HepG2 (cell line): Measurements from ENCODE around the gene THADA. TPM values are rescaled to one million over a fixed set of nuclear protein-coding genes. Genes with fewer than 3 reads are reported as not detected.

Source experiments
- BRF2 ChIP-seq: sonication (generic); formaldehyde crosslinking; IDR thresholded peaks from 2 replicates; pipeline ENCODE4 v1.8.1; 2022; ENCODE audit warnings: mild to moderate bottlenecking, missing genetic modification reagents
- CTCF ChIP-seq: sonication (generic); formaldehyde crosslinking; IDR thresholded peaks from 2 replicates; pipeline ENCODE4 v1.5.0; 2020; ENCODE audit warnings: mild to moderate bottlenecking, missing genetic modification reagents, moderate library complexity
- E2F5 ChIP-seq: sonication (generic); formaldehyde crosslinking; conservative IDR thresholded peaks from 2 replicates; pipeline ENCODE4 v1.4.0; 2020; ENCODE audit warnings: missing genetic modification reagents
- FOXO1 ChIP-seq: sonication (generic); formaldehyde crosslinking; IDR thresholded peaks from 2 replicates; pipeline ENCODE4 v1.4.0; 2020; ENCODE audit warnings: missing genetic modification reagents
- HHEX ChIP-seq: IDR thresholded peaks from 2 replicates; pipeline ENCODE4 v1.6.1; 2016; ENCODE audit warnings: control low read depth
- HMGA1 ChIP-seq: sonication (generic); formaldehyde crosslinking; conservative IDR thresholded peaks from 2 replicates; pipeline ENCODE4 v1.4.0; 2020; ENCODE audit warnings: missing genetic modification reagents
- KAT2B ChIP-seq: fragments of 150-350 bp; IDR thresholded peaks from 2 replicates; pipeline ENCODE4 v1.6.1; 2014; ENCODE audit warnings: low read depth, low read length, borderline replicate concordance
- MYC ChIP-seq: sonication (generic); formaldehyde crosslinking; IDR thresholded peaks from 2 replicates; pipeline ENCODE4 v1.9.0; 2021; ENCODE audit warnings: missing genetic modification reagents, borderline replicate concordance
- NFIB ChIP-seq: sonication (generic); formaldehyde crosslinking; IDR thresholded peaks from 2 replicates; pipeline ENCODE4 v1.9.0; 2021; ENCODE audit warnings: missing genetic modification reagents, mild to moderate bottlenecking, borderline replicate concordance
- NFIC ChIP-seq: IDR thresholded peaks from 2 replicates; pipeline ENCODE4 v1.6.1; 2012; ENCODE audit warnings: mild to moderate bottlenecking, low read length, inconsistent platforms
- NR2F1 ChIP-seq, 2 experiments: fragments of 450-650 bp in 1 of 2; formaldehyde crosslinking in 1 of 2; IDR thresholded peaks; 2 replicates each; pipeline versions ENCODE4 v1.5.0 to v1.6.1; 2016 to 2020; ENCODE audit warnings: mild to moderate bottlenecking in 1 of 2, missing compliant biosample characterization in 1 of 2, missing genetic modification reagents in 1 of 2, moderate library complexity in 1 of 2
- POLR2G ChIP-seq: fragments of 200-400 bp; formaldehyde crosslinking; IDR thresholded peaks from 2 replicates; pipeline ENCODE4 v1.6.1; 2018; ENCODE audit warnings: mild to moderate bottlenecking, low read depth, low read length, moderate library complexity
- SIX1 ChIP-seq: sonication (generic); formaldehyde crosslinking; IDR thresholded peaks from 2 replicates; pipeline ENCODE4 v1.4.0; 2020; ENCODE audit warnings: missing genetic modification reagents, borderline replicate concordance
- SIX4 ChIP-seq: sonication (generic); formaldehyde crosslinking; IDR thresholded peaks from 2 replicates; pipeline ENCODE4 v1.4.0; 2020; ENCODE audit warnings: missing genetic modification reagents
- SNAI1 ChIP-seq: sonication (generic); formaldehyde crosslinking; IDR thresholded peaks from 2 replicates; pipeline ENCODE4 v1.5.0; 2020; ENCODE audit warnings: mild to moderate bottlenecking, missing genetic modification reagents, borderline replicate concordance
- SNRNP70 ChIP-seq: fragments of 200-400 bp; formaldehyde crosslinking; IDR thresholded peaks from 2 replicates; pipeline ENCODE4 v1.6.1; 2017; ENCODE audit warnings: mild to moderate bottlenecking, low read depth, low read length, moderate library complexity
- TCF12 ChIP-seq, 2 experiments: fragments of 450-650 bp in 1 of 2; sonication (generic) in 1 of 2; formaldehyde crosslinking in 1 of 2; IDR thresholded peaks; 2 replicates each; pipeline versions ENCODE4 v1.6.1 to v1.8.0; 2017 to 2022; ENCODE audit warnings: antibody characterized with exemption in 1 of 2, mild to moderate bottlenecking in 1 of 2, missing genetic modification reagents in 1 of 2, moderate library complexity in 1 of 2
- ZFAT ChIP-seq: sonication (generic); formaldehyde crosslinking; conservative IDR thresholded peaks from 2 replicates; pipeline ENCODE4 v1.8.1; 2023; ENCODE audit warnings: missing genetic modification reagents, inconsistent platforms
- ZKSCAN8 ChIP-seq: IDR thresholded peaks from 2 replicates; pipeline ENCODE4 v1.6.1; 2016; ENCODE audit warnings: borderline replicate concordance, missing genetic modification reagents, missing compliant biosample characterization
- ZNF24 ChIP-seq: fragments of 450-650 bp; IDR thresholded peaks from 2 replicates; pipeline ENCODE4 v1.6.1; 2017; ENCODE audit warnings: antibody characterized with exemption, mild to moderate bottlenecking
- ZNF296 ChIP-seq: sonication (generic); formaldehyde crosslinking; conservative IDR thresholded peaks from 2 replicates; pipeline ENCODE4 v1.5.0; 2020; ENCODE audit warnings: mild to moderate bottlenecking, missing genetic modification reagents
- ZNF431 ChIP-seq: sonication (generic); formaldehyde crosslinking; IDR thresholded peaks from 2 replicates; pipeline ENCODE4 v1.9.0; 2022; ENCODE audit warnings: missing genetic modification reagents, low read depth, mild to moderate bottlenecking, borderline replicate concordance
- ZNF446 ChIP-seq: sonication (generic); formaldehyde crosslinking; IDR thresholded peaks from 2 replicates; pipeline ENCODE4 v1.5.0; 2020; ENCODE audit warnings: mild to moderate bottlenecking, missing genetic modification reagents
- ZNF879 ChIP-seq: sonication (generic); formaldehyde crosslinking; IDR thresholded peaks from 2 replicates; pipeline ENCODE4 v1.8.1; 2023; ENCODE audit warnings: missing genetic modification reagents
- polyA plus RNA-seq, 8 experiments: library from polyadenylated mRNA; depleted of rRNA in 3 of 8; stranded (reverse) in 7 of 8; unstranded in 1 of 8; fragments of >200 nt; fragmentation: Illumina TruSeq in 4 of 8; extraction: Trizol in 4 of 8; gene quantifications; 2 replicates each; pipeline versions ENCODE4 v1.2.1 to v1.2.3, GENCODE V29; 2011 to 2016; ENCODE audit warnings: low read depth in 4 of 8, missing spikeins in 1 of 8, mixed read lengths in 1 of 8; ENCODE audit not compliant: insufficient read depth in 1 of 8
- total RNA-seq, 5 experiments: library from RNA; depleted of rRNA; stranded (reverse); fragments of >200 nt; fragmentation: Illumina TruSeq; extraction: Trizol; gene quantifications; 2 replicates each; pipeline ENCODE4 v1.2.3, GENCODE V29; 2016; ENCODE audit warnings: low read depth in 1 of 5
- TF ChIP-seq, protein P1 (sequence below): sonication (generic); formaldehyde crosslinking; IDR thresholded peaks from 2 replicates; pipeline ENCODE4 v1.5.0; 2020; ENCODE audit warnings: mild to moderate bottlenecking, missing genetic modification reagents

THADA gene
- total and polyA plus RNA-seq, 2 of the 13 experiments (the other 11 are each of a cell fraction or from before 2014, with no cell fraction given): 12.7 to 21.7 TPM

GRCh38 chr2:43595603-43596412 lies at the start of gene THADA (continued):
- TF ChIP-seq BRF2 (CRISPR knock-in tag) (peak; percentile 90; the same call in 1 of the 2 replicates), NFIB (CRISPR knock-in tag) (no peak), TCF12 (IDR thresholded peaks at IDR 0.05) (no peak), TCF12 (CRISPR knock-in tag; IDR thresholded peaks at IDR 0.05) (no peak), ZNF296 (CRISPR knock-in tag) (no peak), HMGA1 (CRISPR knock-in tag) (no peak), ZNF431 (CRISPR knock-in tag) (peak; percentile 53; the same call in 1 of the 2 replicates), ZNF446 (CRISPR knock-in tag) (peak; percentile 51), HHEX (CRISPR knock-in tag) (no peak), E2F5 (peak; percentile 23; the same call in 1 of the 2 replicates), FOXO1 (peak; percentile 61), ZFAT (CRISPR knock-in tag) (no peak), NFIC (no peak), NR2F1 (CRISPR knock-in tag; IDR thresholded peaks at IDR 0.05) (no peak), ZKSCAN8 (CRISPR knock-in tag) (peak; percentile 87), SNRNP70 (no peak), ZNF24 (no peak), CTCF (CRISPR knock-in tag) (no peak), ZNF879 (peak; percentile 76; the same call in 1 of the 2 replicates), SNAI1 (CRISPR knock-in tag) (no peak; the same call in 1 of the 2 replicates), MYC (peak; percentile 97), POLR2G (peak; percentile 100), SIX4 (peak; percentile 52), SIX1 (CRISPR knock-in tag) (no peak), KAT2B (no peak)
- TF ChIP-seq, protein P1, sequence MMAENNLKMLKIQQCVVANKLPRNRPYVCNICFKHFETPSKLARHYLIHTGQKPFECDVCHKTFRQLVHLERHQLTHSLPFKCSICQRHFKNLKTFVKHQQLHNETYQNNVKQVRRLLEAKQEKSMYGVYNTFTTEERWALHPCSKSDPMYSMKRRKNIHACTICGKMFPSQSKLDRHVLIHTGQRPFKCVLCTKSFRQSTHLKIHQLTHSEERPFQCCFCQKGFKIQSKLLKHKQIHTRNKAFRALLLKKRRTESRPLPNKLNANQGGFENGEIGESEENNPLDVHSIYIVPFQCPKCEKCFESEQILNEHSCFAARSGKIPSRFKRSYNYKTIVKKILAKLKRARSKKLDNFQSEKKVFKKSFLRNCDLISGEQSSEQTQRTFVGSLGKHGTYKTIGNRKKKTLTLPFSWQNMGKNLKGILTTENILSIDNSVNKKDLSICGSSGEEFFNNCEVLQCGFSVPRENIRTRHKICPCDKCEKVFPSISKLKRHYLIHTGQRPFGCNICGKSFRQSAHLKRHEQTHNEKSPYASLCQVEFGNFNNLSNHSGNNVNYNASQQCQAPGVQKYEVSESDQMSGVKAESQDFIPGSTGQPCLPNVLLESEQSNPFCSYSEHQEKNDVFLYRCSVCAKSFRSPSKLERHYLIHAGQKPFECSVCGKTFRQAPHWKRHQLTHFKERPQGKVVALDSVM: no peak; the same call in 1 of the 2 replicates
